Activated CD4-positive, alpha-beta T cell treated with anti-CD3 and anti-CD28 coated beads, Interleukin-10, Interleukin-2, amounts not matched to agents 100 ng/mL and 50 ng/mL, durations not matched to agents 16 hours and 8 hours (primary cell): ENCODE results near the gene LPP.

Source experiments
- DNase-seq: peaks from one replicate; pipeline ENCODE4 v3.0.0-alpha.2; 2020

The LPP gene

GRCh38 chr3:188230962-188231361, 77.0 kb downstream of the LPP start:
- no peak for DNase-seq

GRCh38 chr3:188231456-188231855, 77.5 kb downstream of the LPP start:
- DNase-seq: no peak

- DNase-seq: no peak
These were observed 78.7 kb downstream of the LPP start for GRCh38 chr3:188232656-188233055.

- no peak for DNase-seq
These were observed 79.4 kb downstream of the LPP start for GRCh38 chr3:188233320-188233719.

GRCh38 chr3:188234132-188234531, 80.2 kb downstream of the LPP start:
- DNase-seq: no peak

GRCh38 chr3:188236271-188236670, 82.3 kb downstream of the LPP start:
- DNase-seq: no peak

- no peak for DNase-seq
These were observed 85.1 kb downstream of the LPP start for GRCh38 chr3:188239035-188239434.

GRCh38 chr3:188239577-188239976, 85.6 kb downstream of the LPP start:
- no peak for DNase-seq

GRCh38 chr3:188240189-188240981, 86.4 kb downstream of the LPP start:
- no peak for DNase-seq

GRCh38 chr3:188241072-188241471, 87.1 kb downstream of the LPP start:
- no peak for DNase-seq

- no peak for DNase-seq
These were observed 87.9 kb downstream of the LPP start for GRCh38 chr3:188241883-188242282.

- DNase-seq: no peak
These were observed 88.6 kb downstream of the LPP start for GRCh38 chr3:188242436-188243123.

GRCh38 chr3:188243124-188243795, 89.3 kb downstream of the LPP start:
- no peak for DNase-seq

GRCh38 chr3:188244395-188244861, 90.5 kb downstream of the LPP start:
- DNase-seq: no peak

- no peak for DNase-seq
These were observed 92.9 kb downstream of the LPP start for GRCh38 chr3:188246905-188247304.

- no peak for DNase-seq
These were observed 94.1 kb downstream of the LPP start for GRCh38 chr3:188248036-188248561.

- no peak for DNase-seq
These were observed 99.3 kb downstream of the LPP start for GRCh38 chr3:188253123-188253793.

GRCh38 chr3:188253800-188254452, 100.0 kb downstream of the LPP start:
- DNase-seq: peak; percentile 18

- DNase-seq: no peak
These were observed 100.6 kb downstream of the LPP start for GRCh38 chr3:188254520-188255070.

- DNase-seq: peak; percentile 17
These were observed 101.2 kb downstream of the LPP start for GRCh38 chr3:188255190-188255589.

GRCh38 chr3:188256758-188257157, 102.8 kb downstream of the LPP start:
- no peak for DNase-seq
